Measurements from ENCODE around the gene MLH3.

The MLH3 gene

GRCh38 chr14:74982661-74983060 is 68.6 kb downstream of the MLH3 start:
- no peak for DNase-seq

GRCh38 chr14:74981833-74982232 is 69.4 kb downstream of the MLH3 start:
- no peak for DNase-seq

- no peak for DNase-seq
Measured at GRCh38 chr14:74981462-74981782, 69.8 kb downstream of the MLH3 start.

- DNase-seq: peak; percentile 10
Measured at GRCh38 chr14:74980731-74981461, 70.4 kb downstream of the MLH3 start.

- no peak for DNase-seq
Measured at GRCh38 chr14:74980398-74980730, 70.9 kb downstream of the MLH3 start.

- DNase-seq: no peak
Measured at GRCh38 chr14:74979442-74980397, 71.5 kb downstream of the MLH3 start.

GRCh38 chr14:74979029-74979428 is 72.2 kb downstream of the MLH3 start:
- DNase-seq: no peak

- no peak for DNase-seq
Measured at GRCh38 chr14:74978416-74978947, 72.8 kb downstream of the MLH3 start.

GRCh38 chr14:74977901-74978385 is 73.3 kb downstream of the MLH3 start:
- DNase-seq: no peak

GRCh38 chr14:74977164-74977900 is 73.9 kb downstream of the MLH3 start:
- no peak for DNase-seq

- DNase-seq: no peak
Measured at GRCh38 chr14:74976264-74977113, 74.8 kb downstream of the MLH3 start.

- no peak for DNase-seq
Measured at GRCh38 chr14:74975059-74975810, 76.0 kb downstream of the MLH3 start.

GRCh38 chr14:74974364-74975058 is 76.8 kb downstream of the MLH3 start:
- DNase-seq: no peak

GRCh38 chr14:74973905-74974363 is 77.3 kb downstream of the MLH3 start:
- no peak for DNase-seq

GRCh38 chr14:74973003-74973653 is 78.1 kb downstream of the MLH3 start:
- peak; percentile 65 for DNase-seq

- no peak for DNase-seq
Measured at GRCh38 chr14:74968811-74969210, 82.5 kb downstream of the MLH3 start.

GRCh38 chr14:74965486-74966153 is 85.6 kb downstream of the MLH3 start:
- no peak for DNase-seq

- DNase-seq: no peak
Measured at GRCh38 chr14:74964787-74965485, 86.3 kb downstream of the MLH3 start.

Measured in MV-4-11 (cell line).